LNCaP clone FGC (cell line): Measurements from ENCODE around the gene SCAF4.
"Not testable (repeated sequence)": the region's sequence is repeated elsewhere in the genome, so short reads cannot be mapped to it uniquely, and the experiment has no call there.

Experiments
- DNase-seq: peaks from one replicate; pipeline ENCODE4 v3.0.0-alpha.2; 2011; ENCODE audit warnings: low read depth
- H3K4me3 ChIP-seq: 2 replicates; pipeline ENCODE4 v1.5.1; 2011; ENCODE audit warnings: mild to moderate bottlenecking, low read depth, low read length, control low read depth
- CTCF ChIP-seq: IDR thresholded peaks from 2 replicates; pipeline ENCODE4 v1.5.1; 2012; ENCODE audit warnings: mild to moderate bottlenecking; ENCODE audit not compliant: control insufficient read depth, insufficient read depth; ENCODE audit errors: extremely low read depth

Gene SCAF4

DNA sequence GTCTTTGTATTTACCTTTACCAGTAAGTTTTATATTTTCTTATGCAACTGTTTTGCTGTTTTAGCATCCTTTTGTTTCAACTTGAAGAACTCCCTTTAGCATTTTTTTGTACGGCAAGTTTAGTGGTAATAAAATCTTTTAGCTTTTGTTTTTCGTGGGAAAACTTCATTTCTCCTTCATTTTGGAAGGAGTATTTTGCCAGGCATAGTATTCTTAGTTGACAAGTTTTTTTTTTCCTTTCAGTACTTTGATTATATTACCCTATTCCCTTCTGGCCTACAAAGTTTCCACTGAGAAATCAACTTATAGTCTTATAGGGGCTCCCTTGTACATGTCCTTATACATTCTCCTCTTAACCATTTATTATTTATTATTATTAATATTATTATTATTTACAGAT lies 95.0 kb downstream of the SCAF4 start:
- no peak for TF ChIP-seq CTCF
- H3K4me3 ChIP-seq: no peak overlapping the region

GRCh38 chr21:31634993-31635392 lies 96.9 kb downstream of the SCAF4 start:
- no peak for TF ChIP-seq CTCF
- DNase-seq: no peak
- no peak overlapping the region for H3K4me3 ChIP-seq

More for the DNA sequence above, 95.0 kb downstream of the SCAF4 start:
- DNase-seq: no peak

- DNase-seq, H3K4me3 ChIP-seq: not testable (repeated sequence)
Observed at GRCh38 chr21:31631881-31632280, 100.0 kb downstream of the SCAF4 start.

- no peak overlapping the region for H3K4me3 ChIP-seq
- DNase-seq: peak; percentile 98
- no peak for TF ChIP-seq CTCF
Observed at GRCh38 chr21:31629972-31630711, 101.8 kb downstream of the SCAF4 start.

DNA sequence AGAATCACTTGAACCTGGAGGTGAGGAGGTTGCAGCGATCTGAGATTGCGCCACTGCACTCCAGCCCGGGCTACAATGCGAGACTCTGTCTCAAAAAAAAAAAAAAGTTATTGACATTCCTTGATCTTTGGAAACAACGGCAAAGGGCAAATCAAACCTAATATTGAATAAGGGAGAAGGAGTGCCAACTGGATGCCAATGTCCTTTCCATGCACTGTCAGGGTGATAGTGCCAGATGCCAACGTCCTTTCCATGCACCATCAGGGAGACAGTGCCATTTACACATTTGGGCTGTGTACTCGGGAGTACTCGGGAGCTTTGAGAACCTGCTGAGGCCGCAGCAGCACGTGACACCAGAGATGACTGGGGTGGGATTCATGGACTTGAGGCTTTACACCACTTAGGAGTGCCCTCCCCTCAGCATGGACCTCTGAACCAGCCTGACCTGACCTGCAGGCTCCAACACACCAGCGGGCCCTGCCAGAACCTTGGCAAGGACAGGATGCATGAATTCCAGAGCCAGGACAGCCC lies 106.9 kb downstream of the SCAF4 start:
- TF ChIP-seq CTCF: no peak
- DNase-seq: peak; percentile 3
- H3K4me3 ChIP-seq: no peak overlapping the region

DNA sequence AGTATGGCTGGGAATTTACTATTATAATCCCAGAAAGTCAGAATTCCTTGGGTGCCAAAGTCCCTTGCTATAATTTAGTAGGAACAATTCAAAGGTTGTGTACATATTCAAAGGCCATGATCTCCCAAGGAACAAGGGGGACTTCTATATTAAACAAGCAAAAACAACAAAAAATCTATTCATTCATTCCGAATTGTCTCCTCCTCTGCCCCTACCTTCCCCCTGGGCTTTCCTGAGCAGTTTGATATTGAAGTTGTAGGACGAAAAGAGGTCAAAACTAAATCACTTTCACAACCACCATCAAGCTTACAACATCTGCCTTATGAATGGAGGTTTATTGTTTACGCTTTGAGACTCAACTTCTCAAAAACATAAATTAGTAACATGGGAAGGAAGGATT lies 107.7 kb downstream of the SCAF4 start:
- no peak for DNase-seq
- TF ChIP-seq CTCF: no peak
- H3K4me3 ChIP-seq: no peak overlapping the region

DNA sequence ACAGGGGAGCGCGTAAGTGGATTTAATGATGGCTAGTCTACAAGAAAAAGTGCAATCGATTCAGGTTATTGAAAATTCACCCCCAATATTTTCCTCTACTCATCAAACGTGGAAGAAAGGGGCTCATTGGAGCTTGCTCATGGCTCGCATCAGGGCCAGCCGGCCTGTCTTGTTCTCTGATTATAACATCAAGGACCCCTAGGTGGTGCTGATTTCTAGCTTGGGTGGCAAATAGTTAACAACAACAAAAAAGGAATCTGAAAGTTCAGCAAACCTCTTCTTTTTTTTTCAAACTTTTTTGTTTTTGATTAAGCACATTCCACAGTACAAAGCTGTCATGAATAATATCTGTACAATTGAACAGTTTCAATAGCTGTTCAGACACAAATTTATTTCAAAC lies 108.3 kb downstream of the SCAF4 start:
- H3K4me3 ChIP-seq: no peak overlapping the region
- no peak for TF ChIP-seq CTCF
- DNase-seq: no peak
